DMS79 treated with DMSO at 0.1 percent for 48 hours (cell line): ENCODE data around the gene NUDT1.
"Not testable (repeated sequence)": the region's sequence is repeated elsewhere in the genome, so short reads cannot be mapped to it uniquely, and the experiment has no call there.

Experiments used
- DNase-seq: peaks from one replicate; lab custom pipeline; 2025; lab: John Stamatoyannopoulos, UW

The NUDT1 gene

DNA sequence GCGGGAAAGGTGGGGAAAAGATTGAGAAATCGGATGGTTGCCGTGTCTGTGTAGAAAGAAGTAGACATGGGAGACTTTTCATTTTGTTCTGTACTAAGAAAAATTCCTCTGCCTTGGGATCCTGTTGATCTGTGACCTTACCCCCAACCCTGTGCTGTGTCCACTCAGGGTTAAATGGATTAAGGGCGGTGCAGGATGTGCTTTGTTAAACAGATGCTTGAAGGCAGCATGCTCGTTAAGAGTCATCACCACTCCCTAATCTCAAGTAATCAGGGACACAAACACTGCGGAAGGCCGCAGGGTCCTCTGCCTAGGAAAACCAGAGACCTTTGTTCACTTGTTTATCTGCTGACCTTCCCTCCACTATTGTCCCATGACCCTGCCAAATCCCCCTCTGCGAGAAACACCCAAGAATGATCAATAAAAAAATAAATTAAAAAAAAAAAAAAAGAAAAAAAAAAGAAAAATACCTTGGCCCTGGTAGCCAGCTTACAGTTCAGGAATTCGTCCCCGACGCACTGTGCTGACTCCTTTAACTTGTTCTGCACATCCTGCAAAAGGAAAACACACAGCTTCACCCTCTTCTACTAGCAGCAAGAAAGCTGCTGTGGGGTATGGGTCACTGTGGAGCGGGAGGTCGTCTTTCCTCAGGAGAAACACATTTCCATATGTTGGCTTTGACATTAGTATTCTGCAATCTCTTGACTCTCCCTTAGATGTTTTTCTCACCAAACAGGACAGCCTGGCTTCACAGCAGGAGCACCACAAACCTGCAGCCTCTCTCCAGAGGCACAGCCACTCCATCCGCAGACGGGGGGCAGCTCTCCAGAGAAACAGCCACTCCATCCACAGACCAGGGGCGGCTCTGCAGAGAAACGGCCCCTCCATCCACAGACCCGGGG, 27.3 kb downstream of the NUDT1 start:
- not testable (repeated sequence) for DNase-seq

DNA sequence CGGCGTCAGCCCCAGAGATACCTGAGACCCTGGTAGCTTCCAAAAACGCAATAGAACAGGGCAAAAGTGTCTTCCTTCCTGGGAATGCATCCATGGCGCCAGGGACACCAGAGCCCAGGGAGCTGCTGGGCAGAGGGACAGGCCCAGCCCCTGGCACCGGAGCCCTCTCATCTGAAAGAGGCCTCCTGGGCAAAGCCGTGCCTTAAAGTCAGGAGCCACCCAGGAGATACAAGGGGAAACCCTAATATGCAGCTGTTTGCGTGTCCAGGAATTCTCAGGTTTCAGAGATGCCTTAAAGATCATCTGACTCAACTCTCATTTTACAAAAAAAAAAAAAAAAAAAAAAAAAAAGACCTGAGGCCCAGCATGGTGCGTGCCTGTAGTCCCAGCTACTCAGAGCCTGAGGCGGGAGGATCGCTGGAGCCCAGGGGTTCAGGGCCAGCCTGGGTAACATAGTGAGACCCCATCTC, 28.0 kb downstream of the NUDT1 start:
- DNase-seq: no peak

DNA sequence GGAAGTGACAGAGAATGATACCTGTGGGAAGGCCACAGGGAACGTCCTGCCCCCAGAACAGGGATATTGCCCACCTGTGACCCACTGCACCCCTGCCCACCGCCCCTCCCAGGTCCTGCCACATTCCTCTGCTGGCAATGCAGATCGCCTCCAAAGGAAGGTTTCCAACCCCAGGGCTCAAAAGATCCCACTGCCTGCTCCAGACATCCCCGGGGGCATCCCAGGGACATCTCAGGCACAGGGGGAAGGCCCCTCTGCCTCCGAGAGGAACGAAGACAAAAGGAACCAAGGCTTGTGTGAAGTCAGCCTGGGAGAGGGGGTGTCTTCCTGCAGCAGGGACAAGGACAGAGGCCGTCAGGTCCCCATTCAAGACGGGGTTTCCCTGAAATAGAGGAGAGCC, 28.5 kb downstream of the NUDT1 start:
- no peak for DNase-seq

DNA sequence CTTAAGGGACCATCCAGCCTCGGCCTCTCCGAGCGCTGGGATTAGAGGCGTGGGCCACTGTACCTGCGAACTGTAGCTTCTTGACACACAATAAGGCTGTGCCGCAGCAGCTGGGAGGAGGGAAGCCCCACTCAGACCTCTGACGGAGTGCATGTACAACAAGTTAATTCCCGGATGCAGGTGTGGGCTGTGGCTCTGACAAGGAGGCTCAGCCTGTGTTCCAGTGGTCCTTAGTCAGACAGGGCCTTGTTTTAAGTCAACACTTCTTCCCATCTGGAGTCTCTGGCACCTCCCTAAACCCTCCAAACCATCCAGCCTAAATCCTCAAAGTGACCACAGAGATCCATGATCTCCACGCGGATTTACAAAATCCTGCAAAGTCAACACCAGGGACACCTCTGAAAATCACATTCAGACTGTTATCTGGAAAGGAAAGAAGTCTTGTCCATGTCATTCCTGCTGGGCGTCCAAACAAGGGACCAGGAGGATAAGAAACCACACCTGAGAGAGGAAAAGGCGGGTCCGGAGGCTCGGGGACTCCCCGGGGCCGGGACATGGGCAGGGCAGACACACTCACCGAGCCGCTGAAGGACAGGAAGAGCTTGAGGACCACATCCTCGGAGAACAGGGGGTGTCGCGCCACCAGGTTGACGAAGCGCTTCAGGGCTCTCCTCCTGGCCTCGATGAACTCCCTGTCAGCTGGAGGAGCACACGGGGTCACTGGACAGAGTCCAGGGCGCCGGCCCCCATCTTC, 29.4 kb downstream of the NUDT1 start:
- no peak for DNase-seq

DNA sequence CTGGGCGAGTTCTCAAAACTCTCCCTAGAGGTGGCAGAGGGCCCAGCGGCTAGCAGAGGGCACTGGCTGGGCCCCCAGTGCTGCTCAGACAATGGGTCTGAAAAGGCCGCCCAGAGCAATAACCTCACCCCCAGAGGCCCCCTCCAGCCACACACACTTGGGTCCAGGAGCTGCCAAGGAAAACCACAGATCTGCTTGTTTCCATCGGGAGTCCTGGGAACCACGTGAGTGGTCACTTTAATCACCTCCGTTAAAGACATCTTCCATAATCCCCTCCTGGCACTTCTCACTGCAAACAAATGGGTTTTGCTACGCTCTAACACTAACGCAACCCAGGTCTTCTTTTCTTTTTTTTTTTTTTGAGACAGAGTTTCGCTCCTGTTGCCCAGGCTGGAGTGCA, 30.0 kb downstream of the NUDT1 start:
- no peak for DNase-seq

DNA sequence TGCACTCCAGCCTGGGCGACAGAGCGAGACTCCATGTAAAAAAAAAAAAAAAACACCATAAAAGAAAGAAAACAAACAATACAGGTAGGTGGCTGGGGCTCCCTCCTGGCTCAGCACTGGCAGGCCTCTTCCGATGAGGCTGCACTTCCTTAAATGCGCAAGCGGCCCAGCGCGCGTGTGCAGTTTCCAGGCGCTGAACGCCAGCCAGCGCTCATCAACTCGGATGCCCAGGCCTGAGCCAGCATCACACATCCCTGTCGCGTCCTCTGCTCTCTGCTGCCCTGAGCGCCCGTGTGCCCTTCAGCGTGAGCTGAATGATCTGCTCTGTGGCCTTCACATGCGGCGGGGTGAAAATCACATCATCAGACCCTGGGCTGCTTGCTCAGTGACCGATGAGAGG, 31.8 kb downstream of the NUDT1 start:
- DNase-seq: no peak

DNA sequence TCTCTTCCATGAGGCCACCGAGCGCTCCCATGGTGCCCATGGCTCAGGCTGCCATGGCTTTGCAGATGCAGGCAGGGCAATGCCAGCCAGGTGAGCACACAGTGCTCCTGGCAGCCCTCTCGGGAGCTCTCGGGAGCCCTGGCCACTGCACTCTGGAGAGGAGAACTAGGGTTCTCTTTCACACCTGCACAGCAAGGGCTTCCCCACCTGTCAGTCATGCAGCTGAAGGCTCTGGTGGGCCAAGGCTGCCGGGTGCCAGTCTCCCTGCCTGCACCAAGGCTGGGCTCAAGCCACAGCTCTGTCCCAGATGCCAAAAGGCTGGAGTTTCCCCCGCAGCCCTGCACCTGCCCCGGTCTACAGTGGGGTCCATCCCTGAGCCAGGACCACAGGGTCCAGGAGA, 32.6 kb downstream of the NUDT1 start:
- no peak for DNase-seq

DNA sequence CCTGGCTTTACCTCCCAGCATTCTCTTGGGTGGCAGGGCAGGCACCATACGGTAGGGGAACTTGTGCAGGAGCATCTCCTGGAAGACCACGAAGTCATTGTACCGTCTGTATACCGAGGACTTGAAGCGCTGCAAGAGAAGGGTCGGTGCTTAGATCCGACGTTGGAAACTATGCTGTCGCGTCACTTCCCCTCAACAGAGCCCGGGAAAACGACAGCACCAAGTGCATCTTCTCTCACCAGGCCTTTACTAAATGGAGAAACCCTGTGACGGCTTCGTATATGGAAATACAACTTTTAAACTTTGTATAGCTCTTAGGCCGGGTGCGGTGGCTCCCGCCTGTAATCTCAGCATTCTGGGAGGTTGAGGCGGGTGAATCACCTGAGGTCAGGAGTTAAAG, 33.1 kb downstream of the NUDT1 start:
- DNase-seq: no peak

DNA sequence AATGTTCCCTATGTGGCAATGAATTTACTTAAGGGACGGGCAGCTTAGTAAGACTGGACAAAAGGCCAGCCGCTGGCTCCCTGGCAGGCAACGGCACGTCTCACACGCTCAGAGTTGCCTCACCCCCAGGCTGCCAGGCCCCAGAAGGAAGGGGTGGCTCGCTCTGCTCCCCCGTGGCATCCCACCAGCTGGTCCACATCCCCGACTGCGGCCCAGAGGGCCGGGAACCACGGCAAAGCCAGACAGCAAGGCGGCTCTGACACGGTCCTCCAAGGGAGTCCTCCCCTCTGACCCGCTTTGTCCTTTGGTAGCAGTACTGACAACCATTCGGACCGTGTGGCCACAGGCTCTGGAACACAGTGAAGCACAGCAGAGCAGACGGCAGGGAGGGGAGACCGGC, 34.1 kb downstream of the NUDT1 start:
- no peak for DNase-seq

DNA sequence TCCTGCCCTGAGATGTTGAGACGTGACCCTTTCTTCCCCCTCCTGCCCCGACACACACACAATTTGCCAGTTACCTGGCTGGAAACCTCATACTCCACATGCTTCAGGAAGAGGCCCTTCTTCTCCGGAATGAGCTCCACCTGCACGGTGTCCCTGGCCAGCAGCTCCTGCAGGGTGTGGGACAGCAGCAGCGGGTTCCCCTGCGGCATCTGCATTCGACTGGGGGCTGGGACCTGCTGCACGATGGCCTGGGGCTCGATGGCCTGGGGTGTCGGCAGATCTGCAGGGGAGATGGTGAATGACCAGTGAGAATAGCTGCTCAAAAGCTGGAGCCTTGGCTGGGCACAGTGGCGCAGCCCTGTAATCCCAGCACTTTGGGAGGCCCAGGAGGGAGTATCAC, 36.0 kb downstream of the NUDT1 start:
- DNase-seq: no peak

DNA sequence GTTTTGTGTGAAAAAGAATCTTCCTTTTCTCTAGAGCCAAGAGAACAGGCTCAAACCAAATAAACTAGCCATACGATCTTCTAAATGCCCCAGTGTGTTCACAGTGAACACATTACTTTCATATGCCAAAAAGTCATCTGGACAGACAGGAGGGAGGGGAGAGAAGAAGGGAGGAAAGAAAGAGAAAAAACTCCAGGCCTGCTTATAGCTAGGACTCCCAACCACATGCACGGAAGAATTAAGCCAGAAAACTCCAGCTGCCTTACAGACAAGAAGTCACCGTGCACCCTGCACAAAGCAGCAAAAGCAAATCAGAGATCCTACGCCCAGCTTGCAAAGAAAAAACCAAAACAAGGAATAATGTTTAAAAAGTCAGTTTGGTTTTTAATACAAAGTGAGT, 37.9 kb downstream of the NUDT1 start:
- no peak for DNase-seq

DNA sequence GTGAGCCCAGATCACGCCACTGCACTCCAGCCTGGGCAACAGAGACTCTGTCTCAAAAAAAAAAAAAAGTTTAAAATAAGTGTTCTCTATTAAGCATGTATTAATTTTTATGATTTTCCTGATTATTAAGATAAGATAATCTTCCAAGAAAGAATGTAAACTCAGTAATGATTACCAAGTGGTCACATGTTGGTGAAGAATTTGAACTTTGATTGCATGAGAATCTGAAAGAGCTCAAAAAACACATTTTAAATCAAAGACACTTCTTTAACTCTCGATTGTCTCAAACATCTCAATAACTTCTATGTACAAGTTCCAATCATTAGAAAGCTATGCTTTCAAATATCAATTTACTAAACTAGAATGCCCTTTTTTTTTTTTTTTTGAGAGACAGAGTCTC, 38.4 kb downstream of the NUDT1 start:
- no peak for DNase-seq

DNA sequence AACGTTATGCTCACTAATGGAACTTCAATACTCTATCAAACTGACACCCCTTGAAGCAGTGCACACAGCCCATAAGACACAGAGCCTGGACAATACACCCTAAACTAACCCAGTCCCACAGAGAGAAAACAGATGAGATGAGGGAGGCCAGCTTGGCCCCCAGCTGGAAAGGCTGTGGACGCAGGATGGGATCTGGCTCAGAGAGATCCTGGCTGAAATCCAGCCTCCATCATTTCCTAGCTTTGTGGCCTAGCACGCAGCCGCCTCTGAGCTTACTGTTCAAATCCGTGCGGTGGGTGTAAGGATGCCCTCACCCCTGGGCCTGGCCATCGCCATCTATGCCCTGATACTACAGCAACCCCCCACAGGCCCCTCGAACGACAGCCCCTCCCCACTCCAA, 39.5 kb downstream of the NUDT1 start:
- no peak for DNase-seq

DNA sequence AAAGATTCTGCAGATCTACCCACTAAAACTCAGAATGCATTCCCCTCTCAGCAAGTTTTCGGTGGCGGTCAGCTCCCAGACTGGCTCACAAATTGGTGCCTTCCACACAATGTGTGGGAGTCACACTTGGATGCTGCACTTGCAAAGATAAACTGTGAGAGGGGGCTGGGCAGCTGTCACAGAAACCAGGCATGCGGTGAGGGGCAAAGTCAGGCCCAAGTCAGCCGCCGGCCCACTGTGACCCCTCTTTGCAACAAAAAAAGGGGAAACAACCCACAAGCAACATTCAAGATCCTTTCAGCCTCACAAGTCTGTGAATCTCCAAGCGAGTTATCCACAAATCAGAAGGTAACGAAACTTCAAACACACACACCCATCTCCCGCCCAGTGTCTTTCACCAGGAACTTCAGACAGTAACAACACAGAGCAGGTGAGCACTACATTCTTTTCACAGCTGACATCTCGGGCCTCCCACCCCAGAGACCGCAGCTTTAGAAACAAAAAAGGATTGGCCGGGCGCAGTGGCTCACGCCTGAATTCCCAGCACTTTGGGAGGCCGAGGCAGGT, 40.2 kb downstream of the NUDT1 start:
- no peak for DNase-seq

DNA sequence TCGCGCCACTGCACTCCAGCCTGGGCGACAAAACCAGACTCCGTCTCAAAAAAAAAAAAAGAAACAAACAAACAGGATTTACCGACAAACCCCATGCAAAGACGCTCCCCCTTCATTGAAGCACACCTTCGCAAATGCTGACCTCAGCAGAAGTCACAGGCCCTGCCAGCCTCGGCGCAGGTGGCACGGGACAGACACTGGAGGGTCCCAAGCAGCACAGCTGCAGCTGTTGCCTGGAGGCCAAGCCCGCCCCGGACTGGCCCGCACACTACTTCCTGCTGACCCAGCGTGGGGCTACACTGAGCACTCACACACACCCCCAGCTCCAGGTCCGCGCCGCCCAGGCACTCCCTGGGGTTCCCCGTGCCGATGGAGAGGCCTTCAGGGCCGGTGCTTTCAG, 41.0 kb downstream of the NUDT1 start:
- DNase-seq: no peak

DNA sequence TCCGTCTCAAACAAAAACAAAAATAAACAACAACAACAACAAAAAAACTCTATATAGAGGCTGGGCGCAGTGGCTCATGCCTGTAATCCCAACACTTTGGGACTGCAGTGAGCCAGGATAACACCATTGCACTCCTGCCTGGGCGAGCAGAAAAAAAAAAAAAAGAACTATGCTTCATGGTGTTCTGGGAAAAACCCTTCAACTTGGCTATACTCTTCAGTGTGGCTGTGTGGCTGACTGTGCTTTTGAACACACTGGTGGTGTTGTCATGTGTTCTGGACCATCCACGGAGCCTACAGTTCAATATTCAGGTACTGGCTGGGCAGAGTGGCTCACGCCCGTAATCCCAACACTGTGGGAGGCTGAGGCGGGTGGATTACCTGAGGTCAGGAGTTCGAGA, 45.7 kb downstream of the NUDT1 start:
- no peak for DNase-seq

DNA sequence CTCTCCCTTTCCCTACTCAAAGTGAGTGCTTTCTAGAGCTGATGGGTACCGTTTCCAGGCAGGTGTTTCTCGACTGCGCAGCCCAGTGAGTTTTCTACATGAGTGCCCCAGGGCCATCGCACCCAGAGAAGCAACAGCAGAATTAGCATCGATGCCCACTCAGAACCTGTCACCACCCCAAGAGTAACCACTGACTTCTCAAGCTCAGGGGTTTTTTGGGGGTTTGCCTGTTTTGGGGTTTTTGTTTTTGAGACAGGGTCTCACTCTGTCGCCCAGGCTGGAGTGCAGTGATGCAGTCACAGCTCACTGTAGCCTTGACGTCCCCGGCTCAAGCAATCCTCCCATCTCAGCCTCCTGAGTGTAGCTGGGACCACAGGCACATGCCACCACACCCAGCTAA, 46.5 kb downstream of the NUDT1 start:
- no peak for DNase-seq

DNA sequence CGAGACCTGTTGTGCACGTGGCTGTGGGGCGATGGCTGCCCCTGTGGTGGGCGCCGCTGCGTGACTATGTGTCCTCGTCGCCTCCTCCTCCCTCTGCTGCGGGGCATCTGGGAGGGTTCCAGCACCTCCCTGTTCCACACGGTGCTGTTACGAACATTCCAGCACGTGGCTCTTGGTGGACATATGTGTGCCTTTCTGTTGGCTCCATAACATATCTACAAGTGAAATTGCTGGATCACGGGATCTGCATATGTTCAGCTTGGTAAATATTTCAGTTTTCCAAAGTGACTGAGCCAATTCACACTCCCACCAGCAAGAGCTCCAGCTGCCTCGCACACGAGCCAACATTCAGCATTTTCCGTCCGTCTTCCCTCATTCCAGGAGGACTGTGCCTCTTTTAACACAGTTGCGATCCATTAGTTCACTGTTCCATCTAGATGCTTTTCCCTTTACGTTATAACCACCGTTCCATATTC, 47.1 kb downstream of the NUDT1 start:
- DNase-seq: no peak

DNA sequence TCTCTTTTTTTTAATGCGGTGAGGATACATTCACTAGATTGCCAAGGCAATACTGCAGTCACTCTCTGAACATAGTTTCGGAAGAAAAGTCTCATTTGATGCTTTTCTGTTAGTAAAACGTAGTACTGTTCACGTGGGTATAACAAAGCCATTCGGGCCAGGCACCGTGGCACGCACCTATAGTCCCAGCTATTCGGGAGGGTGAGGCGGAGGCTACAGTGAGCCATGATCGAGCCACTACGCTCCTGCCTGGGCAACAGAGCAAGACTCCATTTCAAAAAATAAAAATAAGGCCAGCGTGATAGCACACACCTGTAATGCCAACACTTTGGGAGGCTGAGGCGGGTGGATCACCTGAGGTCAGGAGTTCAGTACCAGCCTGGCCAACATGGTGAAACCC, 47.6 kb downstream of the NUDT1 start:
- DNase-seq: no peak

DNA sequence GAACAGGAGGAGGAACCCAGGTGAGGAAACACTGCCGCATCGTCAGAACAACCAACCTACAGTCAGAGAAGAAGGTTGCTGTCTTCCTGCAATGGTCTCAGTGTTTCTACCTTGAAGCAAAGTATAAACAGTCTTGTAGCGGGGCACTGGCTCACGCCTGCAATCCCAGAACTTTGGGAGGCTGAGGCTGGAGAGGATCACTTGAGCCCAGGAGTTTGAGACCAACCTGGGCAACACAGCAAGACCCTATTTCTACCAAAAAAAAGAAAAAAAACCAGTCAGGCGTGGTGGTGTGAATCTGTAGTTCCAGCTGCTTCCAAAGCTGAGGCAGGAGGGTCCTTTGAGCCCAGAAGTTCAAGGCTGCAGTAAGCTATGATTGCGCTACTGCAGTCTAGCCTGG, 48.9 kb downstream of the NUDT1 start:
- DNase-seq: no peak

DNA sequence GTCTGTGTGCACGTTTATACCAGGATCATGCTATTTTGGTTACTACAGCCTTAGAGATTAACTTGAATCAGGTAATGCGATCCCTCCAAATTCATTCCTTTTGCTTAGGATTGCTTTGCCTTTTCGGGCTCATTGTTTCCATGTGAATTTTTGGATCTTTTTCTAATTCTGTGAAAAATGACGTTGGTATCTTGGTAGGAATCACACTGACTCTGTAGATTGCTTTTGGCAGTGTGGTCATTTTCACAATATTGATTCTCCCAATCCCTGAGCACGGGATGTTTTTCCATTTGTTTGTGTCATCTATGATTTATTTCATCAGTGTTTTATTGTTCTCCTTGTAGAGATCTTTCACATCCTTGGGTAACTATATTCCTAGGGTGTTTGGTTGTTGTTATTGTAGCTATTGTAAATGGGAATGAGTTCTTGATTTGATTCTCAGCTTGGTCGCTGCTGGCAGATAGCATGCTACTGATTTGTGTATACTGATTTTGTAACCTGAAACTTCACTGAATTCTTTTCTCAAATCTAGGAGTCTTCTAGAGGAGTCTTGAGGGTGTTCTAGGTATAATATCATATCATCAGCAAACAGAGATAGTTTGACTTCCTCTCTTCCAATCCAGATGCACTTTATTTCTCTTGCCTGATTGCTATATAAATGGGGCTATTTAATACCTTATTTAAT, 54.1 kb downstream of the NUDT1 start:
- DNase-seq: no peak

DNA sequence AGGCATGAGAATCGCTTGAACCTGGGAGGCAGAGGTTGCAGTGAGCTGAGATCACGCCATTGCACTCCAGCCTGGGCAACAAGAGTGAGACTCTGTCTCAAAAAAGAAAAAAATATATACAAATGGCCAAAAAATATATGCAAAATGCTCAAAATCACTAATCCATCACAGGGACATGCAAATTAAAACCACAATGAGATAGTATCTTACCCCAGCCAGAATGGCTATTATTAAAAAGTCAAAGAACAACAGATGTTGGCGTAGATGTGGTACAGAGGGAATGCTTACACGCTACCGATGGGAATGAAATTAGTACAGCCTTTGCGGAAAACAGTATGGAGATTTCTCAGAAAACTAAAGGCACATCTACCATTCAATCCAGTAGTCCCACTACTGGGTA, 54.8 kb downstream of the NUDT1 start:
- DNase-seq: no peak
